ENCODE data around the gene RHBDD1. TPM values are rescaled to one million over a fixed set of nuclear protein-coding genes. Genes with fewer than 3 reads are reported as not detected.
A peak's percentile ranks its signal among the peaks of the same experiment; 100 is the strongest.
"Not testable (repeated sequence)": the region's sequence is repeated elsewhere in the genome, so short reads cannot be mapped to it uniquely, and the experiment has no call there.

The RHBDD1 gene
- total RNA-seq, 2 donors from 2014 or later: 35.5 to 57.1 TPM

DNA sequence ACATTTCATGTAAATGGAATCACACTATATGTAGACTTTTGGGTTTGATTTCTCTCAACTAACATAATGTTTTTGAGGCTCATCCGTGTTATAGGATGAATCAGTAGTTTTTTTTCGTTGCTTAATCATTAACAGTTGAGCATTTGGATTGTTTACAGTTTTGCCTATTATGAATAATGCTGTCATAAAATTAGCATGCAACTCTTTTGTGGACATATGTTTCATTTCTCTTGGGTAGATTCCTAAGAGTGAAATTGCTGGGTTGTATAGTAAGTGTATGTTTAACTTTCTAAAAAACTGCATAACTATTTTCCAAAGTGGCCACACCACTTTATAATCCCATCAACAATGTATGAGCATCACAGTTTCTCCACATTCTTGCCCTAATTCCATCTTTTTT lies 7.7 kb upstream of the RHBDD1 start:
- ATAC-seq (replicated peaks): peak; percentile 35
- Mint-ChIP-seq H3K36me3 (ENCODE audit: low read depth) (peaks cover 15% of the 10 kb centered on the region), H3K4me3 (no peak overlapping the region), H3K9me3 (no peaks in the 10 kb centered on the region), H3K27me3 (no peaks in the 10 kb centered on the region), H3K27ac (no peak overlapping the region), H3K4me1 (no peaks in the 10 kb centered on the region)

GRCh38 chr2:226829721-226830631 lies 5.9 kb upstream of the RHBDD1 start:
- H3K4me3 Mint-ChIP-seq: no peak overlapping the region
- no peaks in the 10 kb centered on the region for H3K4me1 Mint-ChIP-seq
- no peaks in the 10 kb centered on the region for H3K9me3 Mint-ChIP-seq
- peak; percentile 59 for ATAC-seq (replicated peaks)
- peaks cover 30% of the 10 kb centered on the region for H3K36me3 Mint-ChIP-seq (ENCODE audit: low read depth)
- no peak overlapping the region for H3K27ac Mint-ChIP-seq
- H3K27me3 Mint-ChIP-seq: no peaks in the 10 kb centered on the region

DNA sequence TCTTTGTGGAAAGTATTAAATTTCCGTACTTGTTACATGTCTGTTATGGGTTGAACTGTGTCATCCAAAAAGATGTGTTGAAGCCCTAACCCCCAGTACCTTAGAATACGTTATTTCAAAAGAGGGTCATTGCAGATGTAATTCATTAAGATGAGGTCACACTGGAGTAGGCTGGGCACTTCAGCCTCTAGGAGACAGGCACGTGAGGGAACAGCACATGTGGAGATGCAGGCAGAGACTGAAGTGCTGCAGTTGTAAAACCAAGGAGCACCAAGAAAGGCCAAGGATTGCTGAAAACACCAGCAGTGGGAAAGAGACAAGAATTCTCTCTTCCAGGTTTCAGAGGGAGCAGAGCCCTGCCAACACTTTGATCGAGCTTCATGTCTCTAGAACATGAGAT lies 4.6 kb upstream of the RHBDD1 start:
- Mint-ChIP-seq H3K9me3 (no peaks in the 10 kb centered on the region), H3K4me3 (no peak overlapping the region), H3K4me1 (no peaks in the 10 kb centered on the region), H3K36me3 (ENCODE audit: low read depth) (peaks cover 41% of the 10 kb centered on the region), H3K27me3 (no peaks in the 10 kb centered on the region), H3K27ac (no peak overlapping the region)
- no peak for ATAC-seq (replicated peaks)

GRCh38 chr2:226832061-226832460 lies 3.8 kb upstream of the RHBDD1 start:
- ATAC-seq (replicated peaks): no peak
- Mint-ChIP-seq H3K9me3 (no peaks in the 10 kb centered on the region), H3K27me3 (no peaks in the 10 kb centered on the region), H3K27ac (no peak overlapping the region), H3K4me1 (peaks cover 2% of the 10 kb centered on the region), H3K4me3 (no peak overlapping the region), H3K36me3 (ENCODE audit: low read depth) (peaks cover 45% of the 10 kb centered on the region)

- ATAC-seq (replicated peaks); H3K27me3 Mint-ChIP-seq; H3K9me3 Mint-ChIP-seq: not testable (repeated sequence)
- Mint-ChIP-seq H3K36me3 (ENCODE audit: low read depth) (peaks cover 73% of the 10 kb centered on the region), H3K27ac (peak overlapping the region; percentile 95), H3K4me3 (peak overlapping the region; percentile 98), H3K4me1 (peaks cover 16% of the 10 kb centered on the region)
These were observed 974 bp upstream of the RHBDD1 start for GRCh38 chr2:226834880-226835279.

- ATAC-seq (replicated peaks): peak; percentile 25
- Mint-ChIP-seq H3K9me3 (no peaks in the 10 kb centered on the region), H3K27ac (peak overlapping the region; percentile 95), H3K36me3 (ENCODE audit: low read depth) (peaks cover 78% of the 10 kb centered on the region), H3K4me3 (peak overlapping the region; percentile 98), H3K4me1 (peaks cover 20% of the 10 kb centered on the region), H3K27me3 (no peaks in the 10 kb centered on the region)
These were observed 446 bp upstream of the RHBDD1 start for GRCh38 chr2:226835420-226835795.

- H3K27me3 Mint-ChIP-seq: no peaks in the 10 kb centered on the region
- peak overlapping the region; percentile 95 for H3K27ac Mint-ChIP-seq
- peaks cover 74% of the 10 kb centered on the region for H3K36me3 Mint-ChIP-seq (ENCODE audit: low read depth)
- peak overlapping the region; percentile 98 for H3K4me3 Mint-ChIP-seq
- H3K9me3 Mint-ChIP-seq: no peaks in the 10 kb centered on the region
- ATAC-seq (replicated peaks): peak; percentile 26
- H3K4me1 Mint-ChIP-seq: peaks cover 25% of the 10 kb centered on the region
These were observed 663 bp downstream of the RHBDD1 start for GRCh38 chr2:226836548-226836885.

DNA sequence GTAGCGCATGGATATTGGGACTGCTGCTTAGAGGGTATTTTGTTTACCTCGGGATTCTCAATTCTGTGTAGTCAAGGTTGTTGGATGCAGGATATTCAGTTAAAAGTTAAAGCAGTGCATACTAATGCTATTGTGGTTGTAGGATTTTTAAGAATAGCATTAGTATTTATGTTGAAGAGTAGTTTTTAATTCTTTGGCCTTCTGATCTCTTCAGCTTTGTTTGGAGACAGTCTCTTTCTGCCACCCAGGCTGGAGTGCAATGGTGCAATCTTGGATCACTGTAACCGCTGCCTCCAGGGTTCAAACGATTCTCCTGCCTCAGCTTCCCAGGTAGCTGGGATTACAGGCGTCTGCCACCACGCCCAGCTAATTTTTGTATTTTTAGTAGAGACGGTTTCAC lies 1.5 kb downstream of the RHBDD1 start:
- H3K9me3 Mint-ChIP-seq: no peaks in the 10 kb centered on the region
- ATAC-seq (replicated peaks): no peak
- H3K27me3 Mint-ChIP-seq: no peaks in the 10 kb centered on the region
- H3K4me1 Mint-ChIP-seq: peaks cover 26% of the 10 kb centered on the region
- peak overlapping the region; percentile 95 for H3K27ac Mint-ChIP-seq
- peak overlapping the region; percentile 98 for H3K4me3 Mint-ChIP-seq
- H3K36me3 Mint-ChIP-seq (ENCODE audit: low read depth): peaks cover 73% of the 10 kb centered on the region

DNA sequence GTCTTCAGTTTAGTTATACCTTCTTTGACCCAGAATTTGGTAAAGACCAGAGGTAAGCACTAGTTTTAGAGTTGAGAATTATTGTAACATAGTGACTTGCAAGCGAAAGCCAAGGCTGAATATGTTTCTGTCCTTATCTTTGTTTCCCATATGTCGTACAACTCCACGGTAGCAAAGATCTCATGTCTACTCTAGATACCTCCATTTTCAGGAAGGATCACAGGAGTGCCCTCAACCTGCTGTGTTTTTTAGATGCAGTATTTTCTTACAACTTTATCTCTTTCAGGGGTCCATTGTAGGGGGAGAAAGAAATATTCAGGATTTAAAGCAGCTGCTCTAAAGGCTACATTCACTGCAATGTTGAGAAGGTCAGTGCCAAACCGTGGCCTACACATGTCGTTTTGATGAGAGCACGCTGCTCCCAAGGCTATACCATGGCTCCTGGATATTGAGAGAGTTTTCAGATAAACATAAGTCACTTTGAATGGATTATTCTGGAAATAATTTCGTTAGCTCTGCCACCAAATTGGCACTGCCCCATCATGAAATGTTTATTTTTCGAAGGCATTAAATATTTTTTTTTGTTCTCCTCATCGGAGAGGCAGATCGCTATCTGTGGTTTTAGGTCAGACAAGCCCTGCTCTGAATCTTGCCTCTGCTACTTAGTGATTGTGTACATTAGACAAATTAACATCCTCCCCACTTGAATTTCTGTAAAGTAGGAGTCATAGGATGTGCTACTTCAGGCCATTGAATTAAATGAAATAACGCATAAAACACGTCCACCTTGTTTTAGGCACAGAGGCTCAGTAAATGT lies 2.1 kb downstream of the RHBDD1 start:
- H3K36me3 Mint-ChIP-seq (ENCODE audit: low read depth): peaks cover 72% of the 10 kb centered on the region
- peaks cover 26% of the 10 kb centered on the region for H3K4me1 Mint-ChIP-seq
- H3K27ac Mint-ChIP-seq: peak overlapping the region; percentile 95
- H3K4me3 Mint-ChIP-seq: peak overlapping the region; percentile 98
- no peak for ATAC-seq (replicated peaks)
- H3K27me3 Mint-ChIP-seq: no peaks in the 10 kb centered on the region
- no peaks in the 10 kb centered on the region for H3K9me3 Mint-ChIP-seq

DNA sequence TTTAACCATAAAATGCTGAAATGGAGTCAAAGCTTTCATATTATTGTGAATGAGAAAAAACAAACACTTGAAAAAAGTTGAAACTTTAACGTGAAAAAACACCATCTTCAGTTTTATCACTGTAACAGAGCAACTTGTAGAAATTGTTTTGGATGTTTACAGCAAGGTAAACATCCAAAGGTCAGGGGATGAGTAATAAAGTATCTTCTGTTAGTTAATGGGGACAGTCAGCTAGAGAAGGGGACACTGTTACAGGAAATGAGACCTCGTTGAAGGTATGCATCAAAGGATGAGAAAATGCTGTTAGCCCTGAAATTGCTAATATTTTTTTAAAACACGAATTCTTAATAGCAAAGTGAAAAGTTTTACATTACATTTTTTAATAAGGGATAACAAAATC lies 2.9 kb downstream of the RHBDD1 start:
- peaks cover 33% of the 10 kb centered on the region for H3K4me1 Mint-ChIP-seq
- no peaks in the 10 kb centered on the region for H3K27me3 Mint-ChIP-seq
- H3K9me3 Mint-ChIP-seq: no peaks in the 10 kb centered on the region
- peaks cover 73% of the 10 kb centered on the region for H3K36me3 Mint-ChIP-seq (ENCODE audit: low read depth)
- no peak for ATAC-seq (replicated peaks)
- peak overlapping the region; percentile 95 for H3K27ac Mint-ChIP-seq
- H3K4me3 Mint-ChIP-seq: peak overlapping the region; percentile 98

- peaks cover 33% of the 10 kb centered on the region for H3K4me1 Mint-ChIP-seq
- H3K27me3 Mint-ChIP-seq: no peaks in the 10 kb centered on the region
- ATAC-seq (replicated peaks): no peak
- H3K9me3 Mint-ChIP-seq: no peaks in the 10 kb centered on the region
- peak overlapping the region; percentile 95 for H3K27ac Mint-ChIP-seq
- H3K4me3 Mint-ChIP-seq: peak overlapping the region; percentile 98
- peaks cover 73% of the 10 kb centered on the region for H3K36me3 Mint-ChIP-seq (ENCODE audit: low read depth)
These were observed 3.3 kb downstream of the RHBDD1 start for GRCh38 chr2:226839161-226839560.

GRCh38 chr2:226839951-226840350 lies 4.1 kb downstream of the RHBDD1 start:
- no peaks in the 10 kb centered on the region for H3K27me3 Mint-ChIP-seq
- H3K9me3 Mint-ChIP-seq: no peaks in the 10 kb centered on the region
- H3K36me3 Mint-ChIP-seq (ENCODE audit: low read depth): peaks cover 72% of the 10 kb centered on the region
- peak overlapping the region; percentile 95 for H3K27ac Mint-ChIP-seq
- peaks cover 33% of the 10 kb centered on the region for H3K4me1 Mint-ChIP-seq
- H3K4me3 Mint-ChIP-seq: peak overlapping the region; percentile 98
- no peak for ATAC-seq (replicated peaks)

GRCh38 chr2:226843001-226843400 lies 7.1 kb downstream of the RHBDD1 start:
- not testable (repeated sequence) for H3K27me3 Mint-ChIP-seq; H3K9me3 Mint-ChIP-seq; H3K27ac Mint-ChIP-seq; ATAC-seq (replicated peaks); H3K4me3 Mint-ChIP-seq
- Mint-ChIP-seq H3K4me1 (peaks cover 23% of the 10 kb centered on the region), H3K36me3 (ENCODE audit: low read depth) (peaks cover 48% of the 10 kb centered on the region)

GRCh38 chr2:226845386-226846116 lies 9.7 kb downstream of the RHBDD1 start:
- Mint-ChIP-seq H3K27ac (no peak overlapping the region), H3K4me1 (peaks cover 13% of the 10 kb centered on the region)

More at GRCh38 chr2:226845386-226846116, 9.7 kb downstream of the RHBDD1 start:
- Mint-ChIP-seq H3K4me3 (no peak overlapping the region), H3K27me3 (no peaks in the 10 kb centered on the region), H3K9me3 (no peaks in the 10 kb centered on the region), H3K36me3 (ENCODE audit: low read depth) (peaks cover 23% of the 10 kb centered on the region)
- no peak for ATAC-seq (replicated peaks)
